Midbrain (tissue), 1 donor: ENCODE data around the gene ODAD4.

Source experiments
- DNase-seq: peaks from one replicate; lab custom pipeline; 2025; lab: John Stamatoyannopoulos, UW

Gene ODAD4

DNA sequence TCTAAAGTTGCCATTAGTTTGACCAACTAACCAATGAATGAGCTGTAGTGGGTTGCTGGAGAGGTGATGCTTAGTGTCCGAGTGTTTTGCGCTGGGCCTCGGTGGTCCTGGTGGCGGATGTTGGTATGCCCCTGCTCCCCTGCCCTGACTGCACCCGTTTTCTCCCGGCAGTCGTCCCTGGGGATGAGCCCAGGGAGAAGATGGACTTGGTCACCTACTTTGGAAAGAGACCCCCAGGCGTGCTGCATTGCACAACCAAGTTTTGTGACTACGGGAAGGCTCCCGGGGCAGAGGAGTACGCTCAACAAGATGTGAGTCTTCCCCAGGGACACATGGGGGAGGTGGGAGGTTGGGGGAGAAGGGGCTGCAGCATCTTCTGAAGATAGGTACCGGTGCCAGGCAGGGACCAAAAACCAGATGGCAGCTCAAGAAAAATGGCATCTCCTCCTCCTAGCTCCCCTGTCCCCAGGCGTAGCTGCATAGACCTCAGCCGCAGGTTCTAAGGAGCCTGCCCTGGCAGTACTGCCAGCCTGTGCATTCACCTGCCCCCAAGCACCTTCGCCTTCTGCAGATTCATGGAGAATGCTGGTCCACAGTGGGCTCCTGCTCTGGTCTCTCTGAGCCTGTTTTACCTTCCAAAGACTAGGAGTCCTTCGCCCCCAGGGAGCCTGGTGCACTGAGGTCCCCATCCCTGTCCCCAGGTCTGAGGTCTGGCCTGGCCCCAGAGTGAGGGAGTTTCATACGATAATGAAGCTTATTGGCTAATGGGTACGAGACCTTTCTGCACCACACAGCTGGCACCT lies 41.5 kb downstream of the ODAD4 start:
- no peak for DNase-seq

DNA sequence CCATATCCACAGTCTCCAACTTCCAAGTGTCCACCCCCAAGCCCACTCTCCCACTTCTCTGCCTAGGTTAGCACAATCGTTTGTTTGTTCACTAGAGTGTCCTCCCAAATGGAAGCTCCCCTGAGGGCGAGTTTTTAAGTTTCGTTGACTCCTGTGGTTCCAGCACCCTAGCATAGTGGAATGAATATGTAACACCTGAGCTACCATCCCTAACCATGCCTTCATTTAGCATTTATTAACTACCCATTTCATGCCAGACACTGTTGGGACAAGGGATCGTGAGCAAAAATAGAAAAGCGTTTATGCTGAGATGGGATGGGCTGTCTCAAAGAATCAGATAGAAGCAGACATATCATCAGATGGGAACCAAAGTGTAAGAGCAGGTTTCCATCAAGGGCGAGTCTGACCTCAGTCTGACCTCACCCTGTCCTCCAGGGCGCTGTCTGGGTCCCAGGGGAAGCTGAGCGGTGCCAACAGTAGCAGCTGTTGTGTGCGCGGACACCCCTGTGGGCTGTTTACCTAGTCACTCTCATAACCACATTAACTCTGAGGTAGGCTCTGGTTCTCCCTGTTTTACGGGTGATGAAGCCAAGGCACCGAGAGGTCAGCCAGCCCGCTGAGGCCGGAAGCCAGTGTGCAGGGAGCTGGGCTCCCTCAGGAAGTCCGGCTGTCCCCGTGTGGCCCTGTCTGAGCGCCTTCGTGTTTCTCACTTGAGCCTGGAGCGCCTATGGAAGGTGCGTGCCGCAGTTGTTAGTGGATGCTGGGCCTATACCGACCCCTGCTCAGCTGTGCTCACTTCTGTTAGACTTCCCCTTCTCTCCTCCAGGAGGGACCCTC lies 42.4 kb downstream of the ODAD4 start:
- DNase-seq, result no peak

DNA sequence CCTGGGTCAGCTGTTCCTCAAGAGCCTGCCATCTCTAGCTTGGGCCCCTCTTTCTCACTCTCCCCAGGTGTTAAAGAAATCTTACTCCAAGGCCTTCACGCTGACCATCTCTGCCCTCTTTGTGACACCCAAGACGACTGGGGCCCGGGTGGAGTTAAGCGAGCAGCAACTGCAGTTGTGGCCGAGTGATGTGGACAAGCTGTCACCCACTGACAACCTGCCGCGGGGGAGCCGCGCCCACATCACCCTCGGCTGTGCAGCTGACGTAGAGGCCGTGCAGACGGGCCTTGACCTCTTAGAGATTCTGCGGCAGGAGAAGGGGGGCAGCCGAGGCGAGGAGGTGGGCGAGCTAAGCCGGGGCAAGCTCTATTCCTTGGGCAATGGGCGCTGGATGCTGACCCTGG lies 43.0 kb downstream of the ODAD4 start:
- DNase-seq, result no peak

DNA sequence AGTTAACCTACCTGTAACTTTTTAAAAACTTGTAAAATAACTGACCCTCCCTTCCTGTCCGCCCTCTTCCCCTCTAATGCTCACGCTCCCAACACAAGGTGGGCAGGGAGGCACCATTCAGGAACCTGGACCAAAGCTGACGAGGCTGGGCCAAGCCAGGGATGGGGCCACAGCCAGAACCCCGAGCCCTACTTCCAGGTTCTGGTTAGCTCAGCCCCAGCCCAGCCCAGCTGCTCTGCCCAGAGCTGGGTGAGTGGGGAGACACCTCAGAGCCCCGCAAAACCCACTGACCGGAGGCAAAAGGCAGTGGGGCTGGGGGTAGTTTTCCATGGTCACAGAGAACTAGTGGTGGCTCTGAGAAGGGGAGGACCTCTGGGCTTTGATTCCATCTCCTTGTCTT lies 43.6 kb downstream of the ODAD4 start:
- DNase-seq, result no peak

DNA sequence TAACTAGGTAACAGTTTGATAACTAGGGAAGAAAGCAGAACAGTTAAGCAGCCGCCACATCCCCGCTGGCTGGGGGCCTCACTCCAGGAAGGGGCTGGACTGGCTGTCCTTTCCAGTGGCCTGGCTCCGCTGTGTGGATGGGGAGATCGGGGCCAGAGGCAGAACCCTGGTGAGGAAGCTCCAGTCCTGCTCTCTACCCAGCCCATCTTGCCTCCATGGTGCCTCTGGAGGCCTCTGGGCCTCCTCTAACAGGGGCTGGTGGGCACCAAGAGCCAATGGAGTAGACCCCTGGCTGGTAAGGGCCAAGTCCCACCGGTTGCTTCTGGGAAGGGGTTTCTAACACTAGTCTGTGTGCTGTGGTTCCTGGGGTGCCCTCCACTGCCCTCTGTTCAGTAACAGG lies 44.2 kb downstream of the ODAD4 start:
- no peak for DNase-seq

DNA sequence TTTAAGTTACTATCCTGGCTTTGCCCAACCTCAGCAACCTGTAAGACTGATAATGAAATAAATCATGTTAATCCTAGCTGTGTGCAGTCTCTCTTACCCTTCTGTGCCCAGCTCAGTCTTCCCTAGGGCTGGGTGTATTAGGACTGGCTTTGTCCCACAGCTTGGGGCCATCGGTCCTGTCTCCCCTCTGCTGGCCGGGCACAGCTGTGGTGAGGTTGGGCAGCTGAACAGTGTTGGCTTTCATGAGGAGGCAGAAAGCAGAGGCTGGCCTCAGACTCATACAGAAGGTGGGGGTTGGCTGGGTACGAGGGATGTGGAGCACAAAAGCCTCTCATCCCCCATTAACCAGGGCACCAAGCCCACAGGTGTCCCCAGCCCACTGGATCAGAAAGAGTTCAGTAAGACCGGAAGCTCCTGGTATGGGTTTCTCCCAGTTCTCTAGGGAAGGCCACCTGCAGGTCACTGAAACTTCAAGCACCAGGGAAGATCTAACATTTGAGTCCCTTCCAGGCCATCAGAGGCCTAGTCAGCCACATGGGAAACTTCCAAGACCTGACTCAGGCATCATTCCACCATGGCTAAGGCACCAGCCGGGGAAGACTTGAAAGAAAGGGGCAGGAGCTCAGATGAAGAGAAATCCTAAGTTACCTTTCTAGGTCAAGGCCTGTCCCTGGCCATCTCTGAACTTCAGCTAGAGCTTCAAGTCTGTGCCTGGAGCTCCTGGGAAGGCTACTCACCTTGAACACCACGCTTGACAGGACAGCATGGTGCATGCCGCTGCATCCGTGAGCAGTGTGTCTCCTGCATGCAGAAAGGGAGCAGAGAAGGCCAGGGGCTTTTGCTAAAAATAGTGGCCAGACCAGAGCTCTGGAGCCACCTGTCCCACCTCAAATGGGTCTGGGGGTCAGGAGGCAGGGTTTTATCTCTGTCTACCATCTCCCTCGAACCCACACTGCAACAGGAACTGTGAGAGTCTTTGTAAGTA lies 45.0 kb downstream of the ODAD4 start:
- peak; percentile 83 for DNase-seq

DNA sequence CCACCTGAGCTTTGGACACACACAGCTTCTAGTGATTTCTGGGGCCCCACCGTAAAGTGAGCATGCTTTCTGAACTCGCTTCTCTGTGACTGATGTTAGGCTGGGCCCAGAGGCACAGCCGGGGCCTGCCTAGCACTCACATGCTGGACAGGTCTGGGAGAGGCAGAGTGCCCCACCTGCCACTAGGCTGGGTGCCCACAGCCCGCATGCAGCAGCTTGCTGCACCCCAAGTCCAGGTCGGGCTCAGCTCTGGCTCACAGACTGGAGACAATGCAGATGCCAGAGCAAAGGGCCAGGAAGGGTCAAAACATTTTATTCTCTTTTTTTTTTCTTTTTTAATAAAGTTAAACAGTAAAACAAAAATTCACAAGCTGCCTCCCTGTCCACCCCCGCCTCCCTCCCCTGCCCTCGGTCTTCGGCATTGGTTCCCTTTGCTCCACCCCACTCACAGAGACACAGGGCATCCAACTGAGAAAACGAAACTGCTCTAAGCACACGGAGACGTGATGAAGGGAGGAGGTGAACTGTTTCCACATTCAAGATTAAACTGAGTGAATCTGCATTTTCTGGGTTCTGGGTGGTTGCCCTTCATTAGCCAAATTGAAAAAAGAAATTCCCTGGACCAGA lies 45.8 kb downstream of the ODAD4 start:
- DNase-seq, result peak; percentile 41

DNA sequence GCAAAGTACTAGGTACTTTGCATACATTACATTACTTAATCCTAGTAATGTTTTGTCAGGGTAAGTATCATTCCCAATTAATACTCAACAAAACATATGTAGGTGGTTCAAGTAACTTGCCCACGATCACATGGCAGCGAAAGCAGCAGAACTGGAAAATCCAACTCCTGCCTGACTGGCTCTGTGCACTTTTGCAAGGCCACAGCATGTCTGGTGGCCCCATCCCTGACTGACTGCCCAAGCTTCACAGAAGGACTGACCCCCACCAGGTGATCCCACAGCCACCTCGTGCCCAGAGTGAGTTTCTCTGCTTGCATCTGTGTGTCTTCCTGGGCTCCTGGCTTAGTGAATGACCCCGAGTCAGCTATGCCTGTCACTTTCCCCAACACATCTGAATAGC lies 47.6 kb downstream of the ODAD4 start:
- DNase-seq, result no peak

DNA sequence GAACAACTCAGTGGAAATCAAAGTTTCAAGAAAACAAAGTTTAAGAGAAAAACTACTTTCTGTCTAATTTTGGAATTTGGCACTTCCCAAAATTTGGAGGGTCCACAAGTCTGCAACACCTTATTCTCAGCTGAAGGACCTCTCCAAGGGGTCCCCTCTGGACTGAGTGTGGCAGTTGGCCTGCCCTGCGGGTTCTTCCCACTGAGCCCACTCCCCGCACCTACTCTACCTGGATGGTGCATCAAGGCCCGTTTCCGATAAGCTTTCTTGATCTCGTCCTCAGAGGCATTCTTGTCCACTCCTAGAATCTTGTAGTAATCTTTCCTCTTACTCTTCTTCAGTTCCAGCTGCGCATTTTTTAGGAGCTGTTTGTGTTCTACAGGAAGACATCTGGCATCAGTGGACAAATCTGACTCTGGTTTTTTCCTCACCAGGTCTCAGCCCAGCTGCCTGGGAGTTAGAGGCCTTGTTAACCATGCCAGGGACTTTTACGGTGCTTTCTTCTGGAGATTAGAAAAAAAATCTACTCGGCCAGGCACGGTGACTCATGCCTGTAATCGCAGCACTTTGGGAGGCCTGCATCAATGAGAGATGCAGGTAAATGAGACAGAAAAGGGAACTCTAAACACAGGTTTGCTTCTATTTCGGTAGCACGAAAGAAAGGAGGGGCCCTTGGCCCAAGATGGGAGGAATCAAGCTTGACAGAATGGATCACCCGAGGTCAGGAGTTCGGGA lies 51.8 kb downstream of the ODAD4 start:
- no peak for DNase-seq

DNA sequence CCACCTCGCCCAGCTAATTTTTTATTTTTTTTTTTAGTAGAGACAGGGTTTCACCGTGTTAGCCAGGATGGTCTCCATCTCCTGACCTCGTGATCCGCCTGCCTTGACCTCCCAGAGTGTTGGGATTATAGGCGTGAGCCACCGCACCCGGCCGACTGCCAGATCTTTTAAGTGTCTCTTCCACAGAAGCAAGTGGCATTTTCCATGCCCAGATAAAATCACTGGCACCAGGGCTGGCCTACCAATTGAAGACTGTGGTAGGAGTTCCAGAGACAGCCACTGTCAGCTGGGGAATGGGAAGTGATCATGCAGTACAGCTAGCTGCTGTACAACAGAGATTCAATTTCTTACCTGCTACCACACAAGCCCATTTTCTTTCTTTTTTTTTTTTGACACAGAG lies 54.0 kb downstream of the ODAD4 start:
- no peak for DNase-seq

DNA sequence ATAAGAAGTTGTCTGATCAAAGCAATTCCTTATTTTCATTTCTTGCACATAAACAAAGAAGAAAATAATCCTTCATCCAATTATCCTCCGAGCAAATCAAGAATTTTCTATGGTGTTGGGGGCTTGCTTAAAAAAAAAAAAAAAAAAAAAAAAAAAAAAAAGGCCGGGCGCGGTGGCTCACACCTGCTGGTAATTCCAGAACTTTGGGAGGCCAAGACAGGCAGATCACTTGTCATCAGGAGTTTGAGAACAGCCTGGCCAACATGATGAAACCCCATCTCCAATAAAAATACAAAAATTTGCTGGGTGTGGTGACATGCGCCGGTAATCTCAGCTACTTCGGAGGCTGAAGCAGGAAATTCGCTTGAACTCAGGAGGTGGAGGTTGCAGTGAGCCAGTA lies 55.5 kb downstream of the ODAD4 start:
- DNase-seq, result no peak

DNA sequence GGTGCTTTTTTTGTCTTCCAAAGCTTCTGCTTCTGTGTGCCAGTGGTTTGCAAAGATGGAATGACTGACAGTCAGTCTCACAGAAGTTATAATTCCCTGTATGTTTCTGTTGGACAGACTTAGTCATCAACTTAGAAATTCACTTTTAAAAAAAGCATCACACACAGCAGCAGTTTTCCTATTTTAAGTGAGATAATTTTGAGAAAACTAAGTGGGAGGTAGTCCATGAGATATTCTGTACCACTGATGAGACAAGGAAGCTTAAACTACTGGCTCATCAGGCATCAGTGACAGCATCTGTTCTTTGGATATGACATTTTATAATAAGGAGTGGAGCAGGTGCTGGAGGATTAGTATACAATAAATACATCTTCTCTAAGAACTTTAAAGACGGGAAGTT lies 56.2 kb downstream of the ODAD4 start:
- no peak for DNase-seq

DNA sequence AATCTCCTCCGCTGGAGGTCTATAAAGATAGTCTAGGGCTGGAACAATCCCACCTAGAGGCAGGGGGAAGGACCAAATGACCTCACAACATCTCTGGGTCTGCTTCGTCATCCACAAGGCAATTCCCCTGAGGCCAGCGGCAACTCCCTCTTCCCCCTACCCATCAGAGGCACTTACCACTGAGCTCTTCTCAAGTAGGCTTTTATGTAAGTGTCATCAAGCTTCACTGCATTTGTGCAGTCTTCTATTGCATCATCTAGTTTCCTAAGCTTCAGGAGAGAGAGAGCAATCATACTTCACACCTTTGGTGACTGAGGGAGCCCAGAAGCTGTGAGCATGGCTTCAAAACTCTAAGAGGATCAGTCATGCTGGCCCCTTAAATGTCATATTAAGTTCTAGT lies 57.2 kb downstream of the ODAD4 start:
- no peak for DNase-seq

DNA sequence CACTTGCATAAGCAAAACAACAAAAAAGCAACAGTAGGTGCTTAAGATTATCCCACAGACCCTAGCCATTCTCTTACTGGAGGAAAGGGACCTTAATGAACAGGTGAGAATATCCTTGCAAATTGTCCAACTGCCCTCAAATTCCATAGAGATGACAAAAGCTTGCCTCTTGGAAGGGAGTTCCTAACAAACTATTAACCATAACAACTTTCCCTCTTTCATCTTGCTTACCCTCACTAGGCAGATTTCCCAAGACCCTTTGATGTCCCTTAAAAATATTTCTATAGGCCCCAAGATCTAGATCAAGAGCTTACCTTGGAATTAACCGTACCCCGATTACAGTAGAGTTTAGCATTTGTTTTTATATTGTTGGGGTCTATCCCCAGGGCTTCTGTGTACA lies 58.0 kb downstream of the ODAD4 start:
- DNase-seq, result no peak

DNA sequence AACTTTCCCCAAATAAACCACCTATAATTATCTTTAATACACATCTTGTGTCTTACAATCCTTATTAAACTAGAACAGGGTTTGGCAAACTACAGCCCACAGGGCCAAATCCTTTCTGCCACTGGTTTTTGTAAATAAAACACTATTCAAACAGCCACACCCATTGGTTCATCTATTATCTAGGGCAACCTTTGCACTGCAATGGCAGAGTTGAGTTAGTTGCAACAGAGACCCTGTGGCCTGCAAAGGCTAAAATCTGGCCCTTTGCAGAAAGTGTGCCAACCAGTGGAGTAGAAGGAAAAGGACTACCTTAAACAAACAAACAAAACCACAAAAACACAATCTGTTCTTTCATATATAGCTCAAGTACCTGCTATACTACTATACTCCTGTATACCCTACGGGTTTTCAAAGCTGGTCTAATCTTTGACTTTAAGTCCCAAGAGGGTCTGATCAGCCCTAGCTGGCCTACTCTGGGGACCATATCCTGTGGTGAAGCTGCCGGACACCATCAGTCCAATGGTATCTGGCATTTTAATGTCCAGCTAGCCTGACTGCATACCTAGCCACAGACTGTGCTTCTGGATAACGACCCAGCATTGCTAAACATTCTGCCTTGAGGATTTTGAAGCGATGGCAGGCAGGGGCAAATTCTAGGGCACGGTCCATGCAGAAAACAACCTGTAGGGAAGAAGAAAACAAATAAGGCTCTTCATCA lies 59.4 kb downstream of the ODAD4 start:
- no peak for DNase-seq

DNA sequence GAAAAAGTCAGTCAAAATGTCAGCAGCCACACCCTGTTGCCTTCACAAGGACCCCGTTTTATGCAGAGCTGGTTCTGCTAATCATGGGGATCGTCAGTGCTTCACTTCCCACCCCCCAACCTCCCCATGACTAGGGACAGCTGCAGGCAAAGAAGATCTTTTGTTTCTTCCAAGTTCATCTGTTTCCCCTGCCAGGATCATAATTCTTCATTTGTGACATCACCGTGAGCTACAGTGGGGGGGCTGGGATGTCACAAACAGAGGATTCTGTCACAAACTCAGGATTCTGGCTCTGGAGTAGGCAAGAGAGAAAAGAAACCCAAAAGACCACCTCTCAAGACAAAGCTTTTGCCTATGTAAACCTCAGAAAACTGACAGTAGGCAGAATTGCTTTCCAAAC lies 62.2 kb downstream of the ODAD4 start:
- peak; percentile 84 for DNase-seq

DNA sequence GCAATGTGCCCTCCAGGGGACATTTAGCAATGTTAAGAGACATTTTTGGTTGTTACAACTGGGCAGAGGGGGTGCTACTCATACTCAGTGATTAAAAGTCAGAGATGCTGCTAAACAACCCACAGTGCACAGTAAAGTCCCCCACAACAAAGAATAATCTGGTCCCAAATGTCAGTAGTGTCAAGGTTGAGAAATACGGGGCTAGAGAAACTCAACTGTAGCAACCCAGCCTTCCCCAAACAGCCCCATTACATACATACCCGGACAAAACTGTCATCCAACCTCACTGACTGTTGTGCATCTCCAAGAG lies 66.4 kb downstream of the ODAD4 start:
- no peak for DNase-seq

DNA sequence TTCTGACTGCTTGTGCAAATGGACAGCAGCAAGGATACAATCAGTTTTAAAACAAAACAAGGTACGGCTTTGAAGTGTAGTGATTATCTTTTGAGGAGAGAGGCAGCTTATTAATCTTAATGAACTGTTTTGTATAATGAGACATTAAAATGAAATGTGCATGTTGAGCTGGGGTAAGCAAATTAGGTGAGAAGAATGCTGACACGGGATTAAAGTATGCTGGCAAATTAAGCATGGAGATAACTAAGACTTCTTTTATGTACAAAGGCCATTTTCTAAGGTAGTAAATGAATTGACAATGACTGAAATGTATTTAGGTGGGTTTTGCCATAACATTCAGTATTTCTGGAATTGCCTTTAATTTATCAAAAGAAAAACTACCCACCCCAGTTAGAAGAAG lies 68.1 kb downstream of the ODAD4 start:
- DNase-seq, result no peak

DNA sequence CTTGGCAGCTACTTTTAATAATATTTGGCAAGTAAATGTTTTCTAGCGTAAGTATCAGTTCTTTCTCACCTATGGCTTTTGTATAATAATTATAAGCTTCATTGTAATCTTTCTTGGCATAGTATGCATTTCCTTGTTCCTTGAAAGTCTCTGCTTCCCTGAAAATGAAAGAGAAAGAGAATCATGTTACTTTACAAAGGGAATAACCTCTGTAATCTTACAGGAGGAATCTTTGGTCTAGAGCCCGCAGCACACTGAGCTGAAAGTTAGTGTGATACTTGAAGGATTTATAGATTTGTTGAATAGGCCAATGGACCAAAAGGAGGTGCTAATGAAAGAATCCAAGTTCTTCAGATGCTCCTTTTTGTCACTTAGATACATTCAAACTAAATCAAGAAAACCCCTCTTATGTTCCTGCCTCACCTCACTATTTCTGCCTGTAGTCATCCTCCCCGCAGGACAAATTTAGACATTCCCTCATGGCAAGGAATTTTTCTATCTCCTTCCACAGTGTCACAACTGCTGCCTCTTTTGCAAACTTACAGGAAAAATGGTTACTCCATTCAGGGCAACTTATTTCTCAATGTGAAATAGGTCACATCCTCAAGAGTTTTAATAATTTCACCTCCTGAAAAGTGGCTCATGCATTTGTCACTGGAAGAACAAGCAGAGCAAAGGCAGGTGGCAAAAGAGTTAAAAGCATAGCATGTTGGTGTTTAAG lies 70.2 kb downstream of the ODAD4 start:
- no peak for DNase-seq

DNA sequence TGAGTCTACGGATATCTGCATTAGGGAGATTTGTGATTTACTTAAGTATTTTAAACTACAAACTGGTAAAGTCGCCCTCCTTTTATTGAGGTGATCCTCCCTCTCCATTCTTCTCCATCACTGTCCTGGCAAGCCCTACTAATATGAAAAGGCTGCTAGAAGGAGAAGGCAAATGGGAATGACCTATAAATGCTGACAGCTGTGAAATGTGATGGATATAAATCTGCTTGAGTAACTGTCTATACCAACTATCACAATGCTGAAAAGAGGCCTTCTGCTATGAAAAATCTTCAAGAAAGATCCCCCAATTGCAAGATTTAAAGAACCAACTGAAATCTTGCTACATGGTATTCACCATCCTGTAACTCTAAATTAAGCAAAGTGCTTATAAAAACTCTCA lies 71.3 kb downstream of the ODAD4 start:
- no peak for DNase-seq
